Left lobe of liver (tissue), 2 donors: ENCODE measurements around the gene TNKS2. TPM values are rescaled to one million over a fixed set of nuclear protein-coding genes. Genes with fewer than 3 reads are reported as not detected.
"Not testable (repeated sequence)": the region's sequence is repeated elsewhere in the genome, so short reads cannot be mapped to it uniquely, and the experiment has no call there.

Experiments
- ATAC-seq: fragments of 200-7000 bp; cut with Tn5 transposase; one replicate; pipeline ENCODE4 v1.9.1; 2020; ENCODE audit warnings: mild to moderate bottlenecking, moderate library complexity
- DNase-seq: peaks from one replicate; pipeline ENCODE4 v3.0.0-alpha.2; 2020; ENCODE audit warnings: low spot score
- total RNA-seq: library from RNA; stranded (reverse); gene quantifications from one replicate; pipeline ENCODE4 v1.2.1, GENCODE V29; 2021
- donor health status: DM: no; HTN: no; CAD: no; lungs with moderate emphysema.
- donor health status: DM: no; HTN: yes; CAD: no.

Gene TNKS2
- total RNA-seq, 1 donor from 2014 or later, result 11.8 TPM

DNA sequence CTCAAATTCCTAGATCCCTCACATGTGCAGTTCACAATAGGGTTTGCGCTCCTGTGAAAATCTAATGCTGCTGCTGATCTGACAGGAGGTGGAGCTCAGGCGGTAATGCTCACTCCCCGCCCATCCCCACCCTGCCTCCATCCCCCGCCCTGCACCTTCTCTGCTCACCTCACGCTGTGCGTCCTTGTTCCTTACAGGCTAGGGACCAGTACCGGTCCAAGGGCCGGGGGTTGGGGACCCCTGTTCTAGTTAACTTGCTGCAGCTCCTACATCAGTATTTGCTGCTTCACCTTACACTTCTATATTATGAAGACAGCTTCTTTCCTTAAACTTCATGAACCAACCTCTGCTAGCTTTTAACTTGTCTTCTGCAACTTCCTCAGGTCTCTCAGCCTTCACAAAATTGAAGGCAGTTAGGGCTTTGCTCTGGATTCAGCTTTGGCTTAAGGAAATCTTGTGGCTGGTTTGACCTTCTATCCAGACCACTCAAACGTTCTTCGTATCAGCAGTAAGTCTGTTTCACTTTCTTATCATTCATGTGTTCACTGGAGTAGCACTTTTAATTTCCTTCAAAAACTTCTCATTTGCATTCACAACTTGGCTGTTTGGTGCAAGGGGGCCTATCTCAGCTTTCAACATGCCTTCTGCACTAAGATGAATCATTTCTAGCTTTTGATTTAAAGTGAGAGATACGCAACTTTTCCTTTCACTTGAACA is 1.7 kb upstream of the TNKS2 start:
- DNase-seq (peak; percentile 54), ATAC-seq (peak; percentile 57)

- ATAC-seq, result no peak
- no peak for DNase-seq
Measured at GRCh38 chr10:91797048-91797690, 1.1 kb upstream of the TNKS2 start.

GRCh38 chr10:91798649-91799611 is 704 bp downstream of the TNKS2 start:
- peak; percentile 69 for ATAC-seq
- DNase-seq, result peak; percentile 55

GRCh38 chr10:91799612-91799975 is 1.4 kb downstream of the TNKS2 start:
- ATAC-seq (no peak), DNase-seq (no peak)

DNA sequence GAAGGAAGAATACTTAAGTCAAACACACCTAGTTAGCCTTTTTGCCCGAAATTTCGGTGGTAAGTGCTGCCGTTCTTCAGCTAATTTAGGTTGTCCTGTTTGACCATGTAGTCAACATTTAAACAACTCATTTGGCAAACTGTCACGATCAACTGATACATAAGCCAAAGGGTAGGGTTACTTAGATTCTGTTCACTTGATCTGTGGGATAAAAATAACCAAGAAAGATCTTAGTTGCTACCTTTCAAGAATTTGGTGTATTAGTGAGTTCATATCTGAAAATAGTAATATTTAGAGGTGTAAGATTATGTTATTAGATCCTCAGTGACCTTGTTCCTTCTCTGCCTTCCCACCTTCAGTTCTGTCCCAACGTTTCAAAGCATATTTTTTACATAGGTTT is 2.0 kb downstream of the TNKS2 start:
- ATAC-seq, result no peak
- DNase-seq, result no peak

- ATAC-seq (no peak), DNase-seq (no peak)
Measured at GRCh38 chr10:91800756-91801155, 2.5 kb downstream of the TNKS2 start.

- DNase-seq (no peak), ATAC-seq (no peak)
Measured at GRCh38 chr10:91803386-91804125, 5.3 kb downstream of the TNKS2 start.

- DNase-seq (no peak), ATAC-seq (peak; percentile 49)
Measured at GRCh38 chr10:91804126-91804510, 5.9 kb downstream of the TNKS2 start.

DNA sequence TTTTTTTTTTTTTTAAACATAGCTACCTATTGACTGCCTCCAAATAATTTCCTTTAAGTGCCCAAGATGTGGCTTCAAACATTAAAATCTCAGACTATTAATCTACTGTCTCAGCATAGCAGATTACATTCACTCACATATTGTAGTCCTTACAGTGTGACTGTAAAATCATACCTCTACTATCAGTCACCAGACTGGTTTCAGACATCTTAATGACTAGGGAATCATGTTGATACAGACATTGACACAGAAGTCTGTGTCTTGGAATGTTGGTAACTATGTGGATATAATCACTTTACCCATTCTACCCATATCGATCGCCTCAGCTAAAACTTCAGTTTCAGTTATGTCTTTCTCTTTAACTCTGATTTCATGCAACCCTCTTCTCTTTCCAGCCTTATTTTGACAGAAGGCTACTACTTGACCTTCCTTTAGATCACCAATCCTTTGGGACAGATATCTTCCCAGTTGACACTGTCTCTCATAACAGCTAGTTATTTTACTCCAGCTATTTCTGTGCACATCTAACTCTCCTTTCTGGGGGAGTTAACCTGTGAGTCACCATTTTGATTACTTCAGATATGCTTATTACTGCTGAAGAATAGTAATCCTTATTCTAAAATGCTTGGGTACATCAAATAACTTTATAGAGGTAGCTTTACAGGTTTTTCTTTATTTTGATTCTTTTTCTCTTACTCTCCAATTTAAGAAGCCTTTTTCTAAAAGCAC is 7.0 kb downstream of the TNKS2 start:
- no peak for DNase-seq
- no peak for ATAC-seq

DNA sequence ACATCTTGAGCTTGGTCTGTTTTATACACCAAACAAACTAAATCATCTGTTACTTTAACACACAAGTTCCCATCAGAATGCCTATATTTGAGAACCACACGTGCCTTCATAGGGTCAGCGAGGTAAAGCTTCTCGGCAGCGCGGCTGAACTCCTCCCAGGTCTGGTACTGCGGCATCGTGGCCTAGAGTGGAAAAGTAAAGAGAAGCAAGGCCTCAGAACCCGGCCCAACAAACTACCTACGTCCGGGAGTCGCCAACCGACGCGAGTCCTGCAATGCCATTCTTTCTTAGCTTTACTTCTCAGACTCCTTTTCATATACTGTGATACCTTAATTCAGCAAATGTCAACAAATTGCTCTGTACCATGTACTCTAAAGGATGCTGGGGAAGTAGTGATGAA is 9.0 kb downstream of the TNKS2 start:
- not testable (repeated sequence) for DNase-seq, ATAC-seq

DNA sequence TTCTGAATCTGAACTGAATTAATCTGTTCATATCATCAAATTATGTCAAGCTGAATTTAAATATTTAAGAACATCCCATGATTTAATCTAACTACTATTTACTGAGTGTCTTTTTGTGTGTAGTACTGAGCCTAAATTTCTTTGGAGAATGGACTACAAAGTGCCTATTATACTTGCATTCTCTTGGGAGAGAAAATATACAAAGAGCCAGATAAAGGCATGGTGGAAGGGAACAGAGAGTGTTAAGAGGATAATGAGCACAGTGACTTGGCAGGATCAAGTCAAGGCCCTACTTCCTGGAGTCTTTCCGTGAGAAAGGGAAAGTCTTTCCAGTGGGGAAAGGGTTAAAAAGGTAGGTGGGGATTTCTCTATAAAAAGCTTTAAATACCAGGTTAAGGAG is 15.0 kb downstream of the TNKS2 start:
- no peak for ATAC-seq
- DNase-seq, result no peak

DNA sequence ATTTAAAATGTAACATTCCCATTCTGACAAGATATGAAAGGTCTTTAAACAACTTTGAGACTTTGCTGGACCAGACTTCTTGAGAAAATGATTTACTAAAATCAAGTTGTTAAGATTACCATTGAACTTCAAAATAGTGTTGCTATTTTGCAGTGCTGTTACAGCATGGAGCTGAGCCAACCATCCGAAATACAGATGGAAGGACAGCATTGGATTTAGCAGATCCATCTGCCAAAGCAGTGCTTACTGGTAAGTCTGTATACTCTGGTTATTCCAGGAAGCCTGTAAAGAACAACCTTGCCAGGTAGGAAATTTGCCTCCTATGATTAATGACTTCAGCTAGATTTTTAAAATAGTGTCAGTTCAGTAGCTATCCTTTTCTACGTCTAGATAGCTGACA is 18.8 kb downstream of the TNKS2 start:
- DNase-seq, result no peak
- no peak for ATAC-seq

- DNase-seq (no peak), ATAC-seq (no peak)
Measured at GRCh38 chr10:91820144-91820543, 21.9 kb downstream of the TNKS2 start.

GRCh38 chr10:91824076-91824475 is 25.9 kb downstream of the TNKS2 start:
- ATAC-seq (no peak), DNase-seq (no peak)

GRCh38 chr10:91829268-91829667 is 31.0 kb downstream of the TNKS2 start:
- no peak for ATAC-seq

GRCh38 chr10:91838199-91838598 is 40.0 kb downstream of the TNKS2 start:
- DNase-seq, result no peak
- ATAC-seq, result no peak

More at GRCh38 chr10:91829268-91829667, 31.0 kb downstream of the TNKS2 start:
- no peak for DNase-seq

DNA sequence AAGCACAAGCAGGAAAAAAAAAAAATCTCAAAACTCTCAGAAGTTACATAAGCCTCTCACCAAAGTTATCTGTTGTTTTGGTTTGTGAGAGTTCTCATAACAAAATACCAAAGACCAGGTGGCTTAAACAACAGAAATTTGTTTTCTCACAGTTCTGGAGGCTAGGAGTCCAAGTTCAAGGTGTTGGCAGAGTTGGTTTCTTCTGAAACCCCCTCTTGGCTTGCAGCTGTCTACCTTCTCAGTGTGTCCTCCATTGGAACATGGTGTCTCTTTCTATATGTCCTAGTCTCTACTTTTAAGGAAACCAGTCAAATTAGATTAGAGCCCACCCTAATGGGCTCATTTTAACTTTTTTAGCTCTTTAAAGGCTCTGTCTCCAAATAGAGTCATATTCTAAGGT is 44.9 kb downstream of the TNKS2 start:
- no peak for DNase-seq
- ATAC-seq, result no peak

- DNase-seq (no peak), ATAC-seq (peak; percentile 31)
Measured at GRCh38 chr10:91856637-91857036, 58.4 kb downstream of the TNKS2 start.

DNA sequence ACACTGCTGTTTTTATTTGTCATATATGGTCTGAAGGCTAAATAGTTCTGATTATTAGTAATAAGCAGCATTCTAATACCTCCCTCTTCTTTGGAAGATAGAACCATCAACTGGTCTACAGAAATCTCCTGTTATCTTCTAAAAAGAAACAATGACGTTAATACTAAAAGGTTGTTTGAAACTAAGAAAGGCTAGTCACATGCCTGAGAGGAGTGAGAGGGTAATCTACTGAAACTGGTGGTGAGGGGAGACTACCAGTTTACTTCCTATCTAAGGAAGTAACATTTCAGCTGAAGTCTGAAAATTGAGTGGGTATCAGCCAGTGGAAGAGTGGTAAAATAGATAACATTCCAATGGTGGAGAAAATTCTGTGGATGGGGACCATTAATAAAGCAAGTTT is 62.7 kb downstream of the TNKS2 start:
- DNase-seq (no peak), ATAC-seq (no peak)

GRCh38 chr10:91864099-91864498 is 65.9 kb downstream of the TNKS2 start:
- no peak for ATAC-seq
- no peak for DNase-seq
